ENCODE data around the gene LRRC73.

DNA sequence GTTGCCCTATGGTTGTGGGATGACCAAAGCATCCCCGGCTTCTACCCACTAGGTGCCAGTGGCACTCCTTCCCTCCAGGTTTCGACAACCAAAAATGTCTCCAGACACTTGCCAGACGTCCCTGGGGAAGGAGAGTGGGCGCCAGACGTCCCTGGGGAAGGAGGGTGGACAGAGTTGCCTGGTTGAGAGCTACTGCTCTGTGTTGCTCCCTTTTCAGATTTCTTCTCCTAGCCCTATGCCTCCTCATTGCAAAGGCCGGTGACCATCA, 13.1 kb downstream of the LRRC73 start:
- no peak for TF ChIP-seq EZH2 (IDR thresholded peaks at IDR 0.05)
- TF ChIP-seq FOXP2 (optimal IDR thresholded peaks at IDR 0.05; ENCODE audit: control extremely low read depth, extremely low read length, insufficient read depth) = no peak
